ENCODE data around the gene GLB1L3.
A peak's percentile ranks its signal among the peaks of the same experiment; 100 is the strongest.

The GLB1L3 gene

GRCh38 chr11:134275534-134276395, at the start of gene GLB1L3:
Gene GLB1L3, plus strand, starts transcription at chr11:134276379. Its CDS starts 362 bp downstream, at chr11:134276741.
- peak in 1 of 2 experiments; percentile 25 for DNase-seq

GRCh38 chr11:134226806-134227325, 49.3 kb upstream of the GLB1L3 start:
- no peak for DNase-seq

- peak; percentile 12 to 24 for DNase-seq
Measured at GRCh38 chr11:134228625-134229024, 47.6 kb upstream of the GLB1L3 start.

- DNase-seq = no peak
Measured at GRCh38 chr11:134229126-134229790, 46.9 kb upstream of the GLB1L3 start.

GRCh38 chr11:134230339-134230738, 45.8 kb upstream of the GLB1L3 start:
- no peak for DNase-seq

GRCh38 chr11:134231958-134232659, 44.1 kb upstream of the GLB1L3 start:
- peak; percentile 50 to 72 for DNase-seq

- no peak for DNase-seq
Measured at GRCh38 chr11:134233729-134234179, 42.4 kb upstream of the GLB1L3 start.

- no peak for DNase-seq
Measured at GRCh38 chr11:134235399-134235798, 40.8 kb upstream of the GLB1L3 start.

- DNase-seq = no peak
Measured at GRCh38 chr11:134236834-134237556, 39.2 kb upstream of the GLB1L3 start.

- DNase-seq = no peak
Measured at GRCh38 chr11:134237557-134237922, 38.6 kb upstream of the GLB1L3 start.

- DNase-seq = no peak
Measured at GRCh38 chr11:134238956-134239355, 37.2 kb upstream of the GLB1L3 start.

GRCh38 chr11:134240592-134240991, 35.6 kb upstream of the GLB1L3 start:
- no peak for DNase-seq

GRCh38 chr11:134242376-134242775, 33.8 kb upstream of the GLB1L3 start:
- DNase-seq = no peak

- no peak for DNase-seq
Measured at GRCh38 chr11:134243913-134244312, 32.3 kb upstream of the GLB1L3 start.

GRCh38 chr11:134244593-134244992, 31.6 kb upstream of the GLB1L3 start:
- DNase-seq = peak; percentile 50 to 65

GRCh38 chr11:134245434-134245833, 30.7 kb upstream of the GLB1L3 start:
- DNase-seq = no peak

- DNase-seq = no peak
Measured at GRCh38 chr11:134246100-134246499, 30.1 kb upstream of the GLB1L3 start.

- no peak for DNase-seq
Measured at GRCh38 chr11:134246678-134247077, 29.5 kb upstream of the GLB1L3 start.

- no peak for DNase-seq
Measured at GRCh38 chr11:134248910-134249480, 27.2 kb upstream of the GLB1L3 start.

GRCh38 chr11:134250246-134250645, 25.9 kb upstream of the GLB1L3 start:
- DNase-seq = peak; percentile 46 to 47

GRCh38 chr11:134250675-134251074, 25.5 kb upstream of the GLB1L3 start:
- DNase-seq = no peak
